ENCODE results near the gene CEP120. TPM values are rescaled to one million over a fixed set of nuclear protein-coding genes. Genes with fewer than 3 reads are reported as not detected.

Gene CEP120
- total and polyA plus RNA-seq, 10 donors = 9.2 to 43.3 (median 29.5) TPM

GRCh38 chr5:123297198-123297831 lies 125.9 kb downstream of the CEP120 start:
- no peak for TF ChIP-seq POLR2AphosphoS5 (IDR thresholded peaks at IDR 0.05)
- TF ChIP-seq POLR2A (IDR thresholded peaks at IDR 0.05) = no peak
- TF ChIP-seq CTCF (IDR thresholded peaks at IDR 0.05 in 8 of 11, conservative IDR thresholded peaks at IDR 0.05 in 3 of 11) = no peak
- intact Hi-C loops (cut with DNase I; ENCODE audit: low total_unique reads) = no loop called here
- no peak overlapping the region for H3K27ac ChIP-seq

More at GRCh38 chr5:123297198-123297831, 125.9 kb downstream of the CEP120 start:
- DNase-seq = no peak
- H3K27me3 ChIP-seq (replicated peaks in 1 of 7) = no peaks in the 10 kb centered on the region
- 81 to 88% (median 84%) methylated on average over 2 of the region's 2 CpGs for WGBS, 5 donors
- H3K4me1 ChIP-seq = no peaks in the 10 kb centered on the region
- peaks cover 0 to 18% (median 10%) of the 10 kb centered on the region in 8 donors for H3K9me3 ChIP-seq
- no peaks in the 10 kb centered on the region for H3K36me3 ChIP-seq
- H3K4me3 ChIP-seq = no peak overlapping the region

Other genes starting within 250 kb of the CEP120 start
- gene CSNK1G3, start 88.8 kb upstream of the CEP120 start, total RNA-seq = 10 to 100 TPM; 50.2 to 81.9 (median 53.5) TPM
- gene CSNK1G3, start 88.8 kb upstream of the CEP120 start, polyA plus RNA-seq = 10 to 100 TPM in 1 of 3 donors, 1 to 10 TPM in 2; 9.0 to 11.3 (median 9.7) TPM